Tibial nerve (tissue), 4 donors: ENCODE data around the gene PRKG1. TPM values are rescaled to one million over a fixed set of nuclear protein-coding genes. Genes with fewer than 3 reads are reported as not detected.

Source experiments
- DNase-seq, 2 donors: peaks; one replicate each; pipeline ENCODE4 v3.0.0-alpha.2; 2019; ENCODE audit warnings: low spot score in 2 of 2
- H3K27ac ChIP-seq, 4 donors: fragments of 200-600 bp; sonication (generic) in 3 of 4; one replicate each; pipeline ENCODE4 v1.5.1; 2017 to 2019; ENCODE audit warnings: mild to moderate bottlenecking in 1 of 4
- H3K27me3 ChIP-seq, 2 donors: fragments of 200-600 bp; sonication (generic) in 1 of 2; one replicate each; pipeline versions ENCODE4 v1.5.1 to v1.6.0; 2017 to 2019
- H3K36me3 ChIP-seq, 3 donors: fragments of 200-600 bp; sonication (generic); one replicate each; pipeline ENCODE4 v1.5.1; 2018 to 2019
- H3K4me1 ChIP-seq, 4 donors: fragments of 200-600 bp; sonication (generic) in 3 of 4; one replicate each; pipeline ENCODE4 v1.5.1; 2017 to 2019
- H3K4me3 ChIP-seq, 4 donors: fragments of 200-600 bp; sonication (generic) in 3 of 4; one replicate each; pipeline ENCODE4 v1.5.1; 2017 to 2019; ENCODE audit warnings: mild to moderate bottlenecking in 1 of 4, moderate library complexity in 1 of 4
- H3K9me3 ChIP-seq, 4 donors: fragments of 200-600 bp; sonication (generic) in 3 of 4; one replicate each; pipeline ENCODE4 v1.5.1; 2017 to 2019
- EP300 ChIP-seq, 2 donors: sonication (generic); formaldehyde crosslinking; IDR thresholded peaks; one replicate each; pipeline ENCODE4 v1.6.1; 2017; ENCODE audit warnings: antibody characterized with exemption in 2 of 2, mild to moderate bottlenecking in 1 of 2
- POLR2A ChIP-seq, 2 donors: fragments of 450-650 bp; IDR thresholded peaks; one replicate each; pipeline ENCODE4 v1.6.1; 2017; ENCODE audit warnings: antibody characterized with exemption in 2 of 2, mild to moderate bottlenecking in 2 of 2, moderate library complexity in 2 of 2
- WGBS, 2 donors: methylation state at CpG; one replicate each; pipeline ENCODE4 v1.1.5; 2018; 5-methylcytosine and 5-hydroxymethylcytosine counted together
- total RNA-seq, 4 donors: library from RNA; depleted of rRNA; stranded (reverse); fragments of >200 nt; gene quantifications; one replicate each; pipeline ENCODE4 v1.1.0, GENCODE V29; 2016
- TF ChIP-seq, protein P1 (sequence below), 5 experiments: fragments of 200-600 bp in 3 of 5; fragments of 450-650 bp in 2 of 5; sonication (generic) in 3 of 5; IDR thresholded peaks; one replicate each; pipeline ENCODE4 v1.5.1; 2016 to 2019; ENCODE audit warnings: antibody characterized with exemption in 5 of 5, mild to moderate bottlenecking in 3 of 5, moderate library complexity in 2 of 5

PRKG1 gene
- total RNA-seq, 4 donors from 2014 or later: 8.7 to 35.0 (median 14.8) TPM

- H3K4me3 ChIP-seq: no peak overlapping the region
- peaks cover 0 to 5% (median 0%) of the 10 kb centered on the region in 4 donors for H3K4me1 ChIP-seq
- peak in 1 of 2 donors; percentile 56 for DNase-seq
- H3K9me3 ChIP-seq: no peaks in the 10 kb centered on the region
- H3K36me3 ChIP-seq: no peaks in the 10 kb centered on the region
- TF ChIP-seq, protein P1, sequence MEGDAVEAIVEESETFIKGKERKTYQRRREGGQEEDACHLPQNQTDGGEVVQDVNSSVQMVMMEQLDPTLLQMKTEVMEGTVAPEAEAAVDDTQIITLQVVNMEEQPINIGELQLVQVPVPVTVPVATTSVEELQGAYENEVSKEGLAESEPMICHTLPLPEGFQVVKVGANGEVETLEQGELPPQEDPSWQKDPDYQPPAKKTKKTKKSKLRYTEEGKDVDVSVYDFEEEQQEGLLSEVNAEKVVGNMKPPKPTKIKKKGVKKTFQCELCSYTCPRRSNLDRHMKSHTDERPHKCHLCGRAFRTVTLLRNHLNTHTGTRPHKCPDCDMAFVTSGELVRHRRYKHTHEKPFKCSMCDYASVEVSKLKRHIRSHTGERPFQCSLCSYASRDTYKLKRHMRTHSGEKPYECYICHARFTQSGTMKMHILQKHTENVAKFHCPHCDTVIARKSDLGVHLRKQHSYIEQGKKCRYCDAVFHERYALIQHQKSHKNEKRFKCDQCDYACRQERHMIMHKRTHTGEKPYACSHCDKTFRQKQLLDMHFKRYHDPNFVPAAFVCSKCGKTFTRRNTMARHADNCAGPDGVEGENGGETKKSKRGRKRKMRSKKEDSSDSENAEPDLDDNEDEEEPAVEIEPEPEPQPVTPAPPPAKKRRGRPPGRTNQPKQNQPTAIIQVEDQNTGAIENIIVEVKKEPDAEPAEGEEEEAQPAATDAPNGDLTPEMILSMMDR (IDR thresholded peaks at IDR 0.05): peak; percentile 61 to 80 (median 65)
- TF ChIP-seq EP300 (IDR thresholded peaks at IDR 0.05): no peak
- H3K27ac ChIP-seq: no peak overlapping the region
- H3K27me3 ChIP-seq: no peaks in the 10 kb centered on the region
These were observed 1141.6 kb downstream of the PRKG1 start for GRCh38 chr10:52215745-52216361.

- Histone ChIP-seq H3K9me3 (no peaks in the 10 kb centered on the region), H3K36me3 (no peaks in the 10 kb centered on the region), H3K27ac (peak overlapping the region in 1 of 4 donors; percentile 33), H3K4me3 (no peak overlapping the region), H3K27me3 (no peaks in the 10 kb centered on the region), H3K4me1 (peaks cover 0 to 5% (median 0%) of the 10 kb centered on the region in 4 donors)
- 44 to 46% methylated on average over 2 of the region's 2 CpGs for WGBS, 2 donors
- DNase-seq: no peak
- TF ChIP-seq, protein P1 (IDR thresholded peaks at IDR 0.05): no peak
- TF ChIP-seq POLR2A (IDR thresholded peaks at IDR 0.05): no peak
- no peak for TF ChIP-seq EP300 (IDR thresholded peaks at IDR 0.05)
These were observed 1142.6 kb downstream of the PRKG1 start for GRCh38 chr10:52216852-52217251.

GRCh38 chr10:52217531-52217930 is 1143.2 kb downstream of the PRKG1 start:
- DNase-seq: no peak
- TF ChIP-seq, protein P1 (IDR thresholded peaks at IDR 0.05): no peak
- TF ChIP-seq EP300 (IDR thresholded peaks at IDR 0.05) (no peak), POLR2A (IDR thresholded peaks at IDR 0.05) (no peak)
- Histone ChIP-seq H3K27ac (no peak overlapping the region), H3K4me3 (no peak overlapping the region), H3K36me3 (no peaks in the 10 kb centered on the region), H3K27me3 (no peaks in the 10 kb centered on the region), H3K9me3 (no peaks in the 10 kb centered on the region), H3K4me1 (peaks cover 0 to 5% (median 0%) of the 10 kb centered on the region in 4 donors)
- 86 to 92% methylated on average over 1 of the region's 1 CpG for WGBS, 2 donors

- Histone ChIP-seq H3K9me3 (no peaks in the 10 kb centered on the region), H3K4me3 (no peak overlapping the region), H3K27me3 (no peaks in the 10 kb centered on the region), H3K36me3 (no peaks in the 10 kb centered on the region), H3K4me1 (peaks cover 0 to 1% (median 0%) of the 10 kb centered on the region in 4 donors), H3K27ac (no peak overlapping the region)
- no peak for TF ChIP-seq POLR2A (IDR thresholded peaks at IDR 0.05)
- TF ChIP-seq, protein P1 (IDR thresholded peaks at IDR 0.05): no peak
- TF ChIP-seq EP300 (IDR thresholded peaks at IDR 0.05): no peak
- 81 to 85% methylated on average over 3 of the region's 3 CpGs for whole genome bisulfite sequencing, 2 donors
- DNase-seq: no peak
These were observed 1146.7 kb downstream of the PRKG1 start for GRCh38 chr10:52220947-52221346.

DNA sequence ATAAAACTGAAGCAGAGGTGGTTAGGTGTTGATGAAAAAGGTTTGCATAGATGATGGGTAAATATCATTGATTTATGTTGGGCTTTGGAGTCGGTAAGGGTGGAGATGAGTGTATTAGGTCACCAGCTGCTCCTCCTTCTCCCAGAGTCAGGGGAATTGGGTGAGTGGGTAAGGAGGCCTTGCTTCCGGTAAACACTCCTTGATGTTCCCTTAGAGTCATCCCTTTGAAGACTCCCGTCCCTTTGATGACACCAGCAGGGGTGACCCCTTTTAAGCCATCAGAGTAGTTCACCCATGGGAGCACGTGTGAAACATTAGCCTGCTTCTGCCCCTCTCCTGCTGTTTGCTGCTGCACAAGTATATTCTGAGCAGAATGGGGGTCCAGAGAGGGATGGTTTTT is 1147.6 kb downstream of the PRKG1 start:
- WGBS, 2 donors: 46 to 52% methylated on average over 4 of the region's 4 CpGs
- Histone ChIP-seq H3K27me3 (no peaks in the 10 kb centered on the region), H3K27ac (no peak overlapping the region), H3K4me1 (no peaks in the 10 kb centered on the region), H3K4me3 (no peak overlapping the region), H3K9me3 (no peaks in the 10 kb centered on the region), H3K36me3 (no peaks in the 10 kb centered on the region)
- TF ChIP-seq EP300 (IDR thresholded peaks at IDR 0.05) (no peak), POLR2A (IDR thresholded peaks at IDR 0.05) (no peak)
- TF ChIP-seq, protein P1 (IDR thresholded peaks at IDR 0.05): no peak
- no peak for DNase-seq
